ENCODE results near the gene TMEM248. TPM values are rescaled to one million over a fixed set of nuclear protein-coding genes. Genes with fewer than 3 reads are reported as not detected.
A peak's percentile ranks its signal among the peaks of the same experiment; 100 is the strongest.
"Not testable (repeated sequence)": the region's sequence is repeated elsewhere in the genome, so short reads cannot be mapped to it uniquely, and the experiment has no call there.

Gene TMEM248
- 45.5 TPM for polyA plus RNA-seq (2012; ENCODE audit: insufficient read depth, insufficient read length)

GRCh38 chr7:66920769-66921395, at the start of gene TMEM248:
TSS of gene TMEM248 (plus strand) at chr7:66921225. CDS start at chr7:66941866, 20,641 bp downstream.
- peak within 1 kb of the TSS; percentile 61 for H3K4me3 ChIP-seq (ENCODE audit: low read length)
- peak; percentile 89 for DNase-seq (ENCODE audit: low read depth, low spot score)

- no peak for DNase-seq (ENCODE audit: low read depth, low spot score)
- no peak overlapping the region for H3K4me3 ChIP-seq (ENCODE audit: low read length)
These were observed 47.5 kb upstream of the TMEM248 start for GRCh38 chr7:66873476-66873875.

- DNase-seq (ENCODE audit: low read depth, low spot score), result no peak
- no peak overlapping the region for H3K4me3 ChIP-seq (ENCODE audit: low read length)
These were observed 43.3 kb upstream of the TMEM248 start for GRCh38 chr7:66877577-66878300.

- H3K4me3 ChIP-seq (ENCODE audit: low read length); DNase-seq (ENCODE audit: low read depth, low spot score): not testable (repeated sequence)
These were observed 42.7 kb upstream of the TMEM248 start for GRCh38 chr7:66878301-66878685.

GRCh38 chr7:66880053-66880452, 41.0 kb upstream of the TMEM248 start:
- H3K4me3 ChIP-seq (ENCODE audit: low read length), result no peak overlapping the region
- no peak for DNase-seq (ENCODE audit: low read depth, low spot score)

- not testable (repeated sequence) for H3K4me3 ChIP-seq (ENCODE audit: low read length); DNase-seq (ENCODE audit: low read depth, low spot score)
These were observed 40.4 kb upstream of the TMEM248 start for GRCh38 chr7:66880577-66880976.

- no peak for DNase-seq (ENCODE audit: low read depth, low spot score)
- no peak overlapping the region for H3K4me3 ChIP-seq (ENCODE audit: low read length)
These were observed 37.3 kb upstream of the TMEM248 start for GRCh38 chr7:66883716-66884115.

- H3K4me3 ChIP-seq (ENCODE audit: low read length); DNase-seq (ENCODE audit: low read depth, low spot score): not testable (repeated sequence)
These were observed 36.5 kb upstream of the TMEM248 start for GRCh38 chr7:66884556-66884955.

DNA sequence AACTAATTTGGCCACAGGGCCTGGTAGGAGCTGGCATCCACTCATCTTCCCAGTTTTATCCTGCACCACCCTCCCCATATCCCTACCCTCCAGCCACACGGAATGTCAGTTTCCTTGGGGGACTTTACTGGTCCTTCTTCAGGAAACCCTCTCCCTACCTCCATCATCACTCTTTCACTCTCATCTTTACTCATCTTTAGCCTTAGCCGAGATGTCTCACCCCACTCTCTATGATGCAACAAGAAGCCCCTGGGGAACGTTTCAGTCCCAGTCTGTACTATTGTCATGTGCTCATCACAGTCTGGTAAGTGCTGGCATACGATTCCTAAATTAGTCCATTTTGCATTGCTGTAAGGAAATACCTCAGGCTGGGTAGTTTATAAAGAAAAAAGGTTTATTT, 34.9 kb upstream of the TMEM248 start:
- no peak for DNase-seq (ENCODE audit: low read depth, low spot score)
- no peak overlapping the region for H3K4me3 ChIP-seq (ENCODE audit: low read length)

- not testable (repeated sequence) for H3K4me3 ChIP-seq (ENCODE audit: low read length); DNase-seq (ENCODE audit: low read depth, low spot score)
These were observed 32.8 kb upstream of the TMEM248 start for GRCh38 chr7:66888223-66888622.

- H3K4me3 ChIP-seq (ENCODE audit: low read length), result no peak overlapping the region
- DNase-seq (ENCODE audit: low read depth, low spot score), result peak; percentile 11
These were observed 26.5 kb upstream of the TMEM248 start for GRCh38 chr7:66894463-66895080.

- no peak for DNase-seq (ENCODE audit: low read depth, low spot score)
- H3K4me3 ChIP-seq (ENCODE audit: low read length), result no peak overlapping the region
These were observed 24.6 kb upstream of the TMEM248 start for GRCh38 chr7:66896441-66896840.

DNA sequence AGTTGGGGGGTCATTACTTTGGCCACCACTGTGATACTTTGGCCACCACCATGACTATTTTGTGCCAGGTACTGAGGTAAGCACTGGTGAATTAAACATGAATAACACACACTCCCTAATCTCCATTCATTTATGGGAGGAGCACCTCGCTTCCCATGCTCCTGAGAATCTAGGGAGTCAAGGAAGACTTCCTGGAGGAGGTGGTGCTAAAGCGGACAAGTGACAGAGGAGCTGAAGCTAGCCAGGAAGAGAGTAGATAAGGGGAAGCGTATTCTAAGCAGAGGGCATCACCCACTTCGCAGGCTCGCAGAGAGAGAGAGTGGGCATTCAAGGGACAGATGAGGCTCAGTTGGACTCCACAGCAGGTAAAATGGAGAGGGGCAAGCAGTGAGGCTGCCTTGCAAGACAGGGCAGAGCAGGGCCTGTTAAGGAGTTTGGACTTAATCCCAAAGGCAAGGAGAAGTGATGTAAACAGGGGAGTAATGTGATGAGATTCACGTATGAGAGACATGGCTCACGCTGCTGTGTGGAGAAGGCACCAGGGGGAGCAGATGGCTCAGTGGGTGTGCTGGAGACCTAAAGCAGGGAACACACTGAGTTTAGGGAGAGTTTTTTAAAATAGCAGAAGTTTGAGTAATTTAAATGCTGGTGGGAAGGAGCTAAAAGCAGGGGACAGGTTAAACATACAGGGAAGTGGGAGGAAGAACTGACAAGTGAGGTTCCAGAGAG, 21.3 kb upstream of the TMEM248 start:
- no peak for DNase-seq (ENCODE audit: low read depth, low spot score)
- no peak overlapping the region for H3K4me3 ChIP-seq (ENCODE audit: low read length)

DNA sequence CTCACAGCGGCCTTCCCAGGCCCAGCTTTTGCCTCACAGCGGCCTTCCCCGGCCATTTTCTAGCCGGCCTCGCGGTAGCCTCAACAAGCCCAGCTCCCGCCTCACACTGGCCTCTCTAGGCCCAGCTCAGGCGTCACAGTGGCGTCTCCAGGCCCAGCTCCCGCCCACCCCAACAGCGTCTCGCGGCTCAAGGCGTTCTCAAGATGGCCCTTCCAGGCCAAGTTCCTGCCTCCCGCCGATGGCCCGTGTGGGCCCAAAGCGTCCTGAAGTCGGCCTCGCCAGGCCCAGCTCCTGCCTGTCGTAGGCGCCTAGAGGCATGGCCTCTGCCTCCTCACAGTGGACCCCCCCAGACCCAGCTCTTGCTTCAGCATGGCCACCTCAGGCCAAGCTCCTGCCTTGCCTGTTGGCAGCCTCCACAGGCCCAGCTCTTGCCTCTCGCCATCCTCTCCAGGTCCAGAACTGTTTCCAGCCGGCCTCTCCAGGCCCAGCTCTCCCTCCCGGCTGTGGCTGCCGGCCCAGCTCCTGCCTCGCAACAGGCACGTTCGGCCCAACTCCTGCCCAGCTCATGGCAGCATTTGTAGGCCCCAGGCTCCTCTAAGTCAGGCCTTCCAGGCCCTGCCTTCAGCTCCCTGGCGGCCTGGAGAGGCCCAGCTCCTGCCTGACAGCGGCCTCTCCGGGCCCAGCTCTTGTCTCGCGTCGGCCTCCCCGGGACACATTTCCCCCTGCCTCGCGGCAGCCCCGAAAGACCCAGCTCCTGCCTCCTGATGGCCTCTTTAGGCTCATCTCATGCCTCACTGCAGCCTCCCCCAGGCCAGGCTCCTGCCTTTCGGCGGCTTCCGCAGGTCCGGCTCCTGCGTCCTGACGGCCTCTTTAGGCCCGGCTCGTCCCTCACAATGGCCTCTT, 18.8 kb upstream of the TMEM248 start:
- no peak overlapping the region for H3K4me3 ChIP-seq (ENCODE audit: low read length)
- DNase-seq (ENCODE audit: low read depth, low spot score), result no peak

DNA sequence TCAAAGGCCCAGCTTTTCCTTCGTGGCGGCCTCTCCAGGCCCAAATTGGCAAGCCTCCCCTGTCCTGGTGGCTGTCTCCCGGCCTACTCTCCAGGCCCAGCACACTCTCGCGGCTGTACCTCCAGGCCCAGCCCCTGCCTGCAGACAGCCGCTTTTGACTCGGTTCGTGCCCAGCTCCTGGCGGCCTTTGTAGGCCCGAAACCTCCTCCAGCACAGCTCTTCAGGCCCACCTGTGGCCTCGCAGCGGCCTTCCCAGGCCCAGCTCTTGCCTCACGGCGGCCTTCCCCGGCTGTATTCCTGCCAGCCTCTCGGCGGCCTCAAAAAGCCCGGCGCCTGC, 18.2 kb upstream of the TMEM248 start:
- H3K4me3 ChIP-seq (ENCODE audit: low read length), result no peak overlapping the region
- DNase-seq (ENCODE audit: low read depth, low spot score), result no peak

DNA sequence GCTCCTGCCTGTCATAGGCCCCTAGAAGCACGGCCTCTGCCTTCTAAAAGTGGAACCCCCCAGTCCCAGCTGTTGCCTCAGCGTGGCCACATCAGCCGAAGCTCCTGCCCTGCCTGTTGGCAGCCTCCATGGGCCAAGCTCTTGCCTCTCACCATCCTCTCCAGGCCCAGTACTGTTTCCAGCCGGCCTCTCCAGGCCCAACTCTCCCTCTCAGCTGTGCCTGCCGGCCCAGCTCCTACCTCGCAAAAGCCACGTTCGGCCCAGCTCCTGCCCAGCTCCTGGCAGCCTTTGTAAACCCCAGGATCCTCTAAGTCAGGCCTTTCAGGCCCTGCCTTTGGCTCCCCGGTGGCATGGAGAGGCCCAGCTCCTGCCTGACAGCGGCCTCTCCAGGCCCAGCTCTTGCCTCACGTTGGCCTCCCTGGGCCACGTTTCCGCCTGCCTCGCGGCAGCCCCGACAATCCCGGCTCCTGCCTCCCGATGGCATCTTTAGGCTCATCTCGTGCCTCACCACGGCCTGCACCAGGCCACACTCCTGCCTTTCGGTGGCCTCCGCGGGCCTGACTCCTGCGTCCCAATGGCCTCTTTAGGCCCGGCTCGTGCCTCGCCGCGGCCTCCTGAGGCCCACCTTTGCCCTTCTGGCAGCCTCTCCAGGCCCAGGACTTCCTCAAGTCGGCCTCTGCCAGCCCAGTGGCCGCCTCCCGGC, 17.5 kb upstream of the TMEM248 start:
- no peak for DNase-seq (ENCODE audit: low read depth, low spot score)
- no peak overlapping the region for H3K4me3 ChIP-seq (ENCODE audit: low read length)

- DNase-seq (ENCODE audit: low read depth, low spot score), result no peak
- no peak overlapping the region for H3K4me3 ChIP-seq (ENCODE audit: low read length)
These were observed 16.9 kb upstream of the TMEM248 start for GRCh38 chr7:66904063-66904593.

GRCh38 chr7:66905278-66905677, 15.7 kb upstream of the TMEM248 start:
- DNase-seq (ENCODE audit: low read depth, low spot score), result no peak
- H3K4me3 ChIP-seq (ENCODE audit: low read length), result no peak overlapping the region
